Raji (cell line): ENCODE data around the gene UBE2C.

Experiments
- POLR2A ChIP-seq: IDR thresholded peaks from 2 replicates; pipeline ENCODE4 v1.6.1; 2011; ENCODE audit warnings: low read depth, low read length, control low read depth; ENCODE audit not compliant: insufficient read depth

The UBE2C gene

GRCh38 chr20:45812157-45813005, at the start of gene UBE2C:
Gene UBE2C (plus strand): TSS chr20:45812644. CDS start chr20:45812696, 52 bp downstream.
- TF ChIP-seq POLR2A, result peak; percentile 76

DNA sequence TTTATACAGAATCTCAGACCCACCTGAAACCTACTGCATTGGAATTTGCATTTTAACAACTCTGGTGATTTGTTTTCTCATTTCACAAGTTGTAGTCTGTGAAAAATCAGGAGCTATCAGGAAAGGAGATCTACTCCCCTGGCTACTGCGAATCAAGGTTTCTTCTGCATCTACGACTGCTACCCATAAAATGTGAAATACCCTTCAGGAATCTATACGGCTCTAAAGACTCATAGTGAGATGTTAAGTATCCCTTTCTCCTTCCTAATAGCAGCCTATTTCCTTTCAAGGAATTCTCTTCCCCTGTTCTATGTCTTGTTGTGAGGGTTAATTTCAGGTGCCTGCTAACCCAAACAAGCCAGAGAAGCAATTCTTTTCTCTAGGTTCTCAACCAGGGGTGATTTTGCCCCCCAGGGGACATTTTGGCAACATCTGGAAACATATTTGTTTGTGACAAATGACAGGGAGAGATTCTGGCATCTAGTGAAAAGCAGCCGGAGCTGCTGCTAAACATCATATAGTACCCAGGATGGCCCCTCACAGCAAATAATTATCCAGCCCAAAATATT, 47.1 kb upstream of the UBE2C start:
- TF ChIP-seq POLR2A, result no peak

GRCh38 chr20:45765980-45766379, 46.5 kb upstream of the UBE2C start:
- TF ChIP-seq POLR2A, result no peak

- TF ChIP-seq POLR2A, result no peak
Measured at GRCh38 chr20:45768479-45768878, 44.0 kb upstream of the UBE2C start.

DNA sequence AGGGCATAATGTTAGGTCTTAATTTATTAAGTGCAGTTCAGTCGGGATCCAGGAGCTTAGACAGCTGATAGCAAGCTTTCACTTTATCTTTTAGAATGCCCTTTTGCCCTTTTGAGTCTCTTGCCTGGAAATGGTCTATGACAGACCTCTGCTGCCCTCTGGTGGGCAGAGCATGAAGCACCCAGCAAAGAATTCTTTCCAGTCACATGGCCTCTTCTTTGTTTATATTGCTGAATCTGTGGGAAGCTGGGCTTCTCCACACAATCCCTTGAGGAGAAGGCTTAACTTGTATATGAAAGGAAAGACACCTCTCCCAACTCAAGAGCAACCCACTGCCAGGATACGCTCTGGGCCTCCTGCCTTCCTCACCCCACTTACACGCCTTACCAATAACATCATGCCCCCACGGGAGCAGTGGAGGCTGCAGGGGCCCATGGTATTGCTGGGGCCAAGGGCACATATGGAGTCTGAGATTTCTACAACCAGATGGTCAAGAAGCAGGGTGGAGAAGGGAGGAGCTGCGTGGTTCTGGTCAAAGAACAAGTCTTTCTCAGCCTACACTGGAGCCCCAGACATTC, 41.2 kb upstream of the UBE2C start:
- no peak for TF ChIP-seq POLR2A

DNA sequence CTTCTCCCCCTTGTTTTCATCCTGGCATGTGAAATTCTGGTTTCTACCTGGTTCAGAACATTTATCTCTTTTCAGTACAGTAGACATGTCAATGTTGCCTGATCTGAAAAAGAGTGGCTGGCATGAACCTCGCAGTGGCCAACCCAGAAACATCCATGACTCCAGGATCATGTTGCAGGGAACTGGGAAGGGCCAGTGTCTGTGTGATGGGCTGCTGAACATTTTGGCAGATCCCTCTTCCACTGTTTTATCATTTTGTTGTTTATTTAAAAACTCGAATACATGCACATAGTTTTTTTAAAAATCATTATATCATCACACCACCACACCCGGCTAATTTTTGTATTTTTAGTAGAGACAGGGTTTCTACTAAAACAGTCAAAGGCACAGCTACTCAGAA, 39.8 kb upstream of the UBE2C start:
- TF ChIP-seq POLR2A, result no peak

DNA sequence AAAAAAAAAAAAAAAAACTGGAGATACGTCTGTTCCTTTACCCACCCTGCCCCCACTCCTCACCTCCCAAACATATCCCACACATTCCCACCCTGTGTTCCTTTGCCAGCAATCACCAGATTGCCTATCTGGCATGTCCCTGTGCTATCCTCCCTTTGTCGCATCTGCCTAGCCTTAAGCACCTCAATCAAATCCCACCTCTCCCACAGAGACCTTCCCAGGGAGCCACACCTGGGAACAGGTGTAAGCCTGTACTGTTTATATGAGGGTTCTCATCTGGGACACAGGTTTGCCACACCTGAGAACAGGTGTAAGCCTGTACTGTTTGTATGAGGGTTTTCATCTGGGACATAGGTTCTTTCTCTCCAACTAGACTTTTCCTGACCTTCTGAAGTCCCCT, 37.5 kb upstream of the UBE2C start:
- no peak for TF ChIP-seq POLR2A

DNA sequence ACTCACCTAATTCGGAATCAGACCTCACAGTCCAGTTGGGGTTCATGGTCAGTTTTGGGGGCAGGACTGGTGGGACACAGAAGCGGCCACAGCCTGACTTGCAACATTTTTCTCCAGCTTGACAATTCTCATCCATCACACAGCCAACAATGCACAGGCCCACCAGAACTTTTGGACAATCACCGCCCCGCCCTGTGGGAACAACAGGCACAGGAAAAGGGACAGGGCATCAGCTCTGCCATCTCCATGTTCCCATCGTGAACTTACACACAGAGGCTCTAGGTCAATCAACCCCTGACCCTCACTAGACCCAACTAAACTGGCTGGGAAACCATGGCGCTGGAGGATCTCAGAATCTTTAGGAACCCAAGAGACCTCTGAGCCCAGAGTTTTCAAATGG, 37.0 kb upstream of the UBE2C start:
- no peak for TF ChIP-seq POLR2A

GRCh38 chr20:45776931-45777330, 35.5 kb upstream of the UBE2C start:
- TF ChIP-seq POLR2A, result no peak

DNA sequence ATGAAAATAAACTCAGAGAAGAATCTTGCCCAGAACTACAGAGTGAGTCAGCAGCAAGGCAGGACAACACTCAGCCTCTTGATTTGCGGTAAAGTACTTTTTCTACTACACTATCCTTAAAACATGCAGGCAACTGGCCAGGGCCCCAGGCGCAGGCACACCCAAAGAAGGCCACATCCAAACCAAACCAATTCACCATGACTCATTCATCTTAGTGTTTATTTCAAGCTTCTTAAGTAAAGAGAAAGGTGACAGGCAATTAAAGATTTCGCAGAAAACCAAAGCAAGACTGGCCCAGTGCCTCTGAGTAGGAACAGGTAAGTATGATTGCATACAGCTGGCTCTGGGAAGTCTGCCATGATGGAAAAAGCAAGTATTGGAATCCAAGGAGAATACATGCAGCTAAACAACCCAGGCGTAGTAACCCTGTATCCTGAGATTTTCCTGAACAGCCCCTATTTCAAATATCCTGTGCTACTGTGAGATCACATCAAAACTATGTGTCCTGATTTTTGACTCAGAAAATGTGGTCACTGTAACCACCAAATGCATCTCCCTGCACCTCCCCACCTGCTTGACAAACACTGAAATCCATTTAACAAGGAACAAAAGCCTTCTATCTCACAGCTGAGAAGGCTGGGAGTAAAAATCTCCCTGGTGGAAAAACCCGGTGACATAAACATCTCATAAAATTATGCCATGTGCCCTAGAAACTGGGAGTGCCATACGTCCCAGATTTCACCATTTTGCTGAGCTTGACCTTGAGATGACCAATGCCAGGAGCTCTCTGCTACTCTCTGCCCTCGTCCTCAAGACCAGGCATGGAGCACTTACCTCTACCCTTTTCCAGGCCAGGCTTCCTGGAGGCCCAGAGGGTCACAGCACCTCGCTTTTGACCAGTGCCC, 33.2 kb upstream of the UBE2C start:
- TF ChIP-seq POLR2A, result no peak

DNA sequence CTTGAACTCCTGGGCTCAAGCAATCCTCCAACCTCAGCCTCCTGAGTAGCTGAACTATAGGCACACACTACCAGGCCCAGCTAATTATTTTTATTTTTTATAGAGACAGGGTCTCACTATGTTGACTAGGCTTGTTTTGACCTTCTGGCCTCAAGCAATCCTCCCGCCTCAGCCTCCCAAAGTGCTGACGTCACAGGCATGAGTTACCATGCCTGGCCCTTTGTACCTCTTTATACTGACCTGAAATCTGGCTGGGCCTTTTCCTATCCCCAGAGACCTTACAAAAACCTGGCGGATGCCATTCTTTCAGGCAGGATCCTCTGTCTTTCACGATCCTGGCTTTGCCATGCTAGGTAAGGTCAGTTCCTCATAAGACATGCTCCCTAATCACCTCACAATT, 32.3 kb upstream of the UBE2C start:
- TF ChIP-seq POLR2A, result no peak

GRCh38 chr20:45781391-45781931, 31.0 kb upstream of the UBE2C start:
- no peak for TF ChIP-seq POLR2A

DNA sequence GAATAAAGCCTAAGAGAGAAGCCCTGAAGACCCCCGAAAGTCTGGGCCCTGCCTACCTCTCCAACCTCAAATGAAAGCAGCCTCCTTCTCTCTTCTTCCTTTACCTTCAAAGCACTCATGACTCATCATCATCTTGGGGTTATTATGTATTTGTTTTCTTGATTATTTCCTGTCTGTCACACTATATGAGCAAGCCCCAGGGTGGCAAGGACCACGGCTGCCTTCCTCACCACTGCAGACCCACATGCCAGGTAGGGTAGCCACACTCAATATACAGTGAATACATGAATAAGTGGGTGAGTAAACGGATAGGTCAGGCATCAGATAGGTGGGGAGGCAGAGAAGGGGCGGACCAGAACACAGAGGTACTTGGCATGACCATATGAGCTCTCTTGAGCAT, 29.6 kb upstream of the UBE2C start:
- TF ChIP-seq POLR2A, result no peak

- TF ChIP-seq POLR2A, result no peak
Measured at GRCh38 chr20:45783656-45784294, 28.7 kb upstream of the UBE2C start.
